Neural progenitor cell (in vitro differentiated cells): Measurements from ENCODE around the gene LMAN2. TPM values are rescaled to one million over a fixed set of nuclear protein-coding genes. Genes with fewer than 3 reads are reported as not detected.

Source experiments
- DNase-seq: peaks from one replicate; pipeline ENCODE4 v3.0.0-alpha.2; 2016; ENCODE audit warnings: low spot score
- H2AFZ ChIP-seq: fragments of 200-600 bp; sonication (generic); replicated peaks from 2 replicates; pipeline ENCODE4 v1.6.1; 2016; ENCODE audit warnings: antibody characterized with exemption
- H3F3A ChIP-seq: fragments of 200-600 bp; sonication (generic); 2 replicates; pipeline ENCODE4 v1.6.1; 2016; ENCODE audit warnings: antibody characterized with exemption, low read depth
- H3K27ac ChIP-seq: fragments of 200-600 bp; sonication (generic); 2 replicates; pipeline ENCODE4 v1.5.1; 2016; ENCODE audit warnings: mild to moderate bottlenecking
- H3K27me3 ChIP-seq: fragments of 200-600 bp; sonication (generic); 2 replicates; pipeline ENCODE4 v1.6.1; 2016; ENCODE audit warnings: mild to moderate bottlenecking, moderate library complexity
- H3K36me3 ChIP-seq: fragments of 200-600 bp; sonication (generic); 2 replicates; pipeline ENCODE4 v1.5.1; 2016
- H3K4me1 ChIP-seq: fragments of 200-600 bp; sonication (generic); 2 replicates; pipeline ENCODE4 v1.6.1; 2016; ENCODE audit warnings: mixed run types
- H3K4me2 ChIP-seq: fragments of 200-600 bp; sonication (generic); 2 replicates; pipeline ENCODE4 v1.6.1; 2016
- H3K4me3 ChIP-seq: fragments of 200-600 bp; sonication (generic); 2 replicates; pipeline ENCODE4 v1.5.1; 2016
- H3K79me2 ChIP-seq: fragments of 200-600 bp; sonication (generic); 2 replicates; pipeline ENCODE4 v1.6.1; 2016; ENCODE audit warnings: low read depth
- H3K9ac ChIP-seq: fragments of 200-600 bp; sonication (generic); 2 replicates; pipeline ENCODE4 v1.6.1; 2016
- H3K9me3 ChIP-seq: fragments of 200-600 bp; sonication (generic); 2 replicates; pipeline ENCODE4 v1.5.1; 2016; ENCODE audit warnings: low read depth
- H4K20me1 ChIP-seq: fragments of 200-600 bp; sonication (generic); 2 replicates; pipeline ENCODE4 v1.6.1; 2016; ENCODE audit warnings: low read depth
- H3K27ac Mint-ChIP-seq: 3 replicates; pipeline ENCODE4 v1.8.0; 2021; ENCODE audit warnings: mixed read lengths
- H3K27me3 Mint-ChIP-seq: 2 replicates; pipeline ENCODE4 v1.8.0; 2022; ENCODE audit warnings: low read depth, mild to moderate bottlenecking, inconsistent platforms, moderate library complexity, mixed read lengths; ENCODE audit not compliant: insufficient read depth
- H3K36me3 Mint-ChIP-seq: 3 replicates; pipeline ENCODE4 v1.8.0; 2021; ENCODE audit warnings: mixed read lengths
- H3K4me1 Mint-ChIP-seq: 3 replicates; pipeline ENCODE4 v1.8.0; 2021; ENCODE audit warnings: mixed read lengths
- H3K4me3 Mint-ChIP-seq: 3 replicates; pipeline ENCODE4 v1.8.0; 2021; ENCODE audit warnings: mild to moderate bottlenecking, moderate library complexity, mixed read lengths
- H3K9me3 Mint-ChIP-seq: 3 replicates; pipeline ENCODE4 v1.8.0; 2020; ENCODE audit warnings: mixed read lengths
- CTCF ChIP-seq: fragments of 200-600 bp; sonication (generic); IDR thresholded peaks from 2 replicates; pipeline ENCODE4 v1.5.1; 2017; ENCODE audit warnings: antibody characterized with exemption, mild to moderate bottlenecking
- EZH2 ChIP-seq: fragments of 200-600 bp; sonication (generic); IDR thresholded peaks from 2 replicates; pipeline ENCODE4 v1.6.1; 2017; ENCODE audit warnings: antibody characterized with exemption, mild to moderate bottlenecking, moderate library complexity
- EZH2phosphoT487 ChIP-seq: fragments of 200-600 bp; sonication (generic); IDR thresholded peaks from 2 replicates; pipeline ENCODE4 v1.6.1; 2017; ENCODE audit warnings: antibody characterized with exemption
- total RNA-seq: library from RNA; depleted of rRNA; stranded (reverse); fragments of >200 nt; gene quantifications from 2 replicates; pipeline ENCODE4 v1.2.3, GENCODE V29; 2015; ENCODE audit warnings: low replicate concordance

LMAN2 gene
- total RNA-seq, 1 donor from 2014 or later = 96.5 TPM

DNA sequence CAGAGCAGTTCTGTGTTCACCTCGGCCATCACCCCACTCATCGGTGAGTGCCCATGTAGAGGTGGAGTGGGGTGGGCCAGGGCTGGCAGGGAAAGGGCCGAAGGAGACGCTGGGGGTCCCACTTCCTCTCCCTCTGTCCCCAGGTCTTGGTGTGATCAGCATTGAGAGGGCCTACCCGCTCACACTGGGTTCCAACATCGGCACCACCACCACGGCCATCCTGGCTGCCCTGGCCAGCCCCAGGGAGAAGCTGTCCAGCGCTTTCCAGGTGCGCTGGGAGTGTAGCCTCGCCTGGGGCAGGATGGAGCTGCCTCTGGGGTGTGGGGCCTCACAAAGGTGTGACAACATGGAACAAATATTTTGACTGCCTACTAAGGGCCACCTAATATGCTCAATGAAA lies 45.3 kb upstream of the LMAN2 start:
- no peak for DNase-seq
- Histone ChIP-seq H3K36me3 (no peaks in the 10 kb centered on the region), H3K27me3 (peaks cover 24% of the 10 kb centered on the region), H3K4me3 (no peak overlapping the region), H3K79me2 (no peaks in the 10 kb centered on the region), H4K20me1 (no peaks in the 10 kb centered on the region), H3K4me1 (no peaks in the 10 kb centered on the region), H3F3A (peaks cover 4% of the 10 kb centered on the region), H3K4me2 (no peak overlapping the region), H3K27ac (no peak overlapping the region), H3K9ac (no peak overlapping the region), H2AFZ (no peak overlapping the region), H3K9me3 (no peaks in the 10 kb centered on the region)
- Mint-ChIP-seq H3K27ac (no peak overlapping the region), H3K4me3 (no peak overlapping the region), H3K27me3 (peaks cover 13% of the 10 kb centered on the region), H3K4me1 (peaks cover under 1% of the 10 kb centered on the region), H3K36me3 (no peaks in the 10 kb centered on the region), H3K9me3 (no peaks in the 10 kb centered on the region)
- TF ChIP-seq CTCF = no peak
- no peak for TF ChIP-seq EZH2phosphoT487
- no peak for TF ChIP-seq EZH2

- DNase-seq = no peak
- no peaks in the 10 kb centered on the region for H3K36me3 Mint-ChIP-seq
- H3K4me3 Mint-ChIP-seq = no peak overlapping the region
Observed at GRCh38 chr5:177396078-177396477, 44.6 kb upstream of the LMAN2 start.

DNA sequence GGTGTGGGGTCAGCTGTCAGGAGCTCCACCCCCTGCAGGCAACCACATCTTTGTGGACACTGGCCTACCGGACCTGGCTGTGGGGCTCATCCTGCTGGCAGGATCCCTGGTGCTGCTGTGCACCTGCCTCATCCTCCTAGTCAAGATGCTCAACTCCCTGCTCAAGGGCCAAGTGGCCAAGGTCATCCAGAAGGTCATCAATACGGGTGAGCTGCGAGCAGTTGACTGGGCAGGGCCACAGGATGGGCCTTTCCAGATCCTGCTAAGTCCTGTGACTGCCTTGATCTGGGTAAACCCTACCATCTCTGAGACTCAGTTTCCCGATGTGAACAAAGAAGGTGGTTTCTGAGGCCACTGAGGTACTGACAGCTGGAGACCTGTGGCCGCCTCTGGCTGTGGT lies 42.5 kb upstream of the LMAN2 start:
- H3K27ac ChIP-seq = no peak overlapping the region
- Mint-ChIP-seq H3K36me3 (no peaks in the 10 kb centered on the region), H3K9me3 (no peaks in the 10 kb centered on the region), H3K4me3 (no peak overlapping the region), H3K4me1 (peaks cover 25% of the 10 kb centered on the region), H3K27me3 (peaks cover 3% of the 10 kb centered on the region), H3K27ac (no peak overlapping the region)
- H3F3A ChIP-seq = no peaks in the 10 kb centered on the region
- H3K4me3 ChIP-seq = no peak overlapping the region
- no peak overlapping the region for H2AFZ ChIP-seq
- H3K27me3 ChIP-seq = peaks cover 21% of the 10 kb centered on the region
- no peaks in the 10 kb centered on the region for H3K9me3 ChIP-seq
- no peaks in the 10 kb centered on the region for H3K79me2 ChIP-seq
- no peaks in the 10 kb centered on the region for H3K4me1 ChIP-seq
- H3K4me2 ChIP-seq = no peak overlapping the region
- no peaks in the 10 kb centered on the region for H3K36me3 ChIP-seq
- TF ChIP-seq EZH2 (no peak), EZH2phosphoT487 (no peak), CTCF (no peak)
- H3K9ac ChIP-seq = no peak overlapping the region
- H4K20me1 ChIP-seq = no peaks in the 10 kb centered on the region
- no peak for DNase-seq

More at GRCh38 chr5:177396078-177396477, 44.6 kb upstream of the LMAN2 start:
- H3K4me1 Mint-ChIP-seq = peaks cover 7% of the 10 kb centered on the region
- Histone ChIP-seq H3K27ac (no peak overlapping the region), H3K9me3 (no peaks in the 10 kb centered on the region), H3K4me3 (no peak overlapping the region), H3K36me3 (no peaks in the 10 kb centered on the region), H3K4me1 (no peaks in the 10 kb centered on the region), H3K4me2 (no peak overlapping the region), H3K79me2 (no peaks in the 10 kb centered on the region), H3K9ac (no peak overlapping the region), H4K20me1 (no peaks in the 10 kb centered on the region), H3K27me3 (peaks cover 17% of the 10 kb centered on the region), H2AFZ (no peak overlapping the region), H3F3A (no peaks in the 10 kb centered on the region)
- H3K27ac Mint-ChIP-seq = no peak overlapping the region
- H3K27me3 Mint-ChIP-seq = peaks cover 6% of the 10 kb centered on the region
- H3K9me3 Mint-ChIP-seq = no peaks in the 10 kb centered on the region
- TF ChIP-seq CTCF = no peak
- no peak for TF ChIP-seq EZH2phosphoT487
